Measurements from ENCODE around the gene IVNS1ABP.
"Not testable (repeated sequence)": the region's sequence is repeated elsewhere in the genome, so short reads cannot be mapped to it uniquely, and the experiment has no call there.

The IVNS1ABP gene

DNA sequence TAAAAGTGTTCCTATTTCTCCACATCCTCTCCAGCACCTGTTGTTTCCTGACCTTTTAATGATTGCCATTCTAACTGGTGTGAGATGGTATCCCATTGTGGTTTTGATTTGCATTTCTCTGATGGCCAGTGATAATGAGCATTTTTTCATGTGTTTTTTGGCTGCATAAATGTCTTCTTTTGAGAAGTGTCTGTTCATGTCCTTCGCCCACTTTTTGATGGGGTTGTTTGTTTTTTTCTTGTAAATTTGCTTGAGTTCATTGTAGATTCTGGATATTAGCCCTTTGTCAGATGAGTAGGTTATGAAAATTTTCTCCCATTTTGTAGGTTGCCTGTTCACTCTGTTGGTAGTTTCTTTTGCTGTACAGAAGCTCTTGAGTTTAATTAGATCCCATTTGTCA is 64.6 kb downstream of the IVNS1ABP start:
- DNase-seq, H3K27ac ChIP-seq: not testable (repeated sequence)
- peaks cover 15% of the 10 kb centered on the region for H3K27me3 ChIP-seq (ENCODE audit: insufficient read depth, low read depth, severe bottlenecking)

DNA sequence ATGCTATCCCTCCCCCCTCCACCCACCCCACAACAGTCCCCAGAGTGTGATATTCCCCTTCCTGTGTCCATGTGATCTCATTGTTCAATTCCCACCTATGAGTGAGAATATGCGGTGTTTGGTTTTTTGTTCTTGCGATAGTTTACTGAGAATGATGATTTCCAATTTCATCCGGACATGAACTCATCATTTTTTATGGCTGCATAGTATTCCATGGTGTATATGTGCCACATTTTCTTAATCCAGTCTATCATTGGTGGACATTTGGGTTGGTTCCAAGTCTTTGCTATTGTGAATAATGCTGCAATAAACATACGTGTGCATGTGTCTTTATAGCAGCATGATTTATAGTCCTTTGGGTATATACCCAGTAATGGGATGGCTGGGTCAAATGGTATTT is 65.1 kb downstream of the IVNS1ABP start:
- DNase-seq; H3K36me3 ChIP-seq; H3K9me3 ChIP-seq (ENCODE audit: severe bottlenecking); H3K4me3 ChIP-seq (ENCODE audit: low read depth, low read length); H3K27ac ChIP-seq: not testable (repeated sequence)
- H3K27me3 ChIP-seq (ENCODE audit: insufficient read depth, low read depth, severe bottlenecking) = peaks cover 15% of the 10 kb centered on the region

More for the DNA sequence above, 64.6 kb downstream of the IVNS1ABP start:
- H3K4me3 ChIP-seq (ENCODE audit: low read depth, low read length); H3K9me3 ChIP-seq (ENCODE audit: severe bottlenecking); H3K36me3 ChIP-seq: not testable (repeated sequence)

GRCh38 chr1:185250063-185250462 is 67.0 kb downstream of the IVNS1ABP start:
- no peak for DNase-seq
- H3K9me3 ChIP-seq (ENCODE audit: severe bottlenecking) = no peaks in the 10 kb centered on the region
- H3K36me3 ChIP-seq = no peaks in the 10 kb centered on the region
- no peak overlapping the region for H3K4me3 ChIP-seq (ENCODE audit: low read depth, low read length)
- TF ChIP-seq CTCF (IDR thresholded peaks at IDR 0.05; ENCODE audit: low read depth, low read length) = no peak
- peaks cover 15% of the 10 kb centered on the region for H3K27me3 ChIP-seq (ENCODE audit: insufficient read depth, low read depth, severe bottlenecking)
- no peak overlapping the region for H3K27ac ChIP-seq

- TF ChIP-seq CTCF (IDR thresholded peaks at IDR 0.05; ENCODE audit: low read depth, low read length) = no peak
- no peak for DNase-seq
- H3K36me3 ChIP-seq = no peaks in the 10 kb centered on the region
Measured at GRCh38 chr1:185249563-185249962, 67.5 kb downstream of the IVNS1ABP start.

More at GRCh38 chr1:185249563-185249962, 67.5 kb downstream of the IVNS1ABP start:
- Histone ChIP-seq H3K27ac (no peak overlapping the region), H3K4me3 (ENCODE audit: low read depth, low read length) (no peak overlapping the region), H3K9me3 (ENCODE audit: severe bottlenecking) (no peaks in the 10 kb centered on the region), H3K27me3 (ENCODE audit: insufficient read depth, low read depth, severe bottlenecking) (peaks cover 15% of the 10 kb centered on the region)

Data from WERI-Rb-1 (cell line).